ENCODE measurements around the gene RMND5B.

Gene RMND5B

GRCh38 chr5:178131446-178131996, 707 bp downstream of the RMND5B start:
- no peak for DNase-seq (ENCODE audit: low read depth)

- DNase-seq (ENCODE audit: low read depth): no peak
These were observed 6.2 kb downstream of the RMND5B start for GRCh38 chr5:178136990-178137389.

- no peak for DNase-seq (ENCODE audit: low read depth)
These were observed 7.2 kb downstream of the RMND5B start for GRCh38 chr5:178137991-178138390.

- no peak for DNase-seq (ENCODE audit: low read depth)
These were observed 10.7 kb downstream of the RMND5B start for GRCh38 chr5:178141550-178141949.

- DNase-seq (ENCODE audit: low read depth): no peak
These were observed 11.8 kb downstream of the RMND5B start for GRCh38 chr5:178142642-178143041.

GRCh38 chr5:178143246-178143645, 12.4 kb downstream of the RMND5B start:
- no peak for DNase-seq (ENCODE audit: low read depth)

- no peak for DNase-seq (ENCODE audit: low read depth)
These were observed 13.1 kb downstream of the RMND5B start for GRCh38 chr5:178143901-178144300.

- peak; percentile 59 for DNase-seq (ENCODE audit: low read depth)
These were observed 15.4 kb downstream of the RMND5B start for GRCh38 chr5:178145965-178146820.

GRCh38 chr5:178147406-178147805, 16.6 kb downstream of the RMND5B start:
- no peak for DNase-seq (ENCODE audit: low read depth)

GRCh38 chr5:178149199-178149932, 18.6 kb downstream of the RMND5B start:
- DNase-seq (ENCODE audit: low read depth): no peak

GRCh38 chr5:178150977-178151734, 20.3 kb downstream of the RMND5B start:
- no peak for DNase-seq (ENCODE audit: low read depth)

GRCh38 chr5:178152491-178153444, 22.0 kb downstream of the RMND5B start:
- no peak for DNase-seq (ENCODE audit: low read depth)

- DNase-seq (ENCODE audit: low read depth): peak; percentile 95
These were observed 22.9 kb downstream of the RMND5B start, which contains the start of gene NHP2 for GRCh38 chr5:178153530-178154340. Gene NHP2 (minus strand): TSS chr5:178153885. CDS start chr5:178153817, 68 bp downstream.

- DNase-seq (ENCODE audit: low read depth): no peak
These were observed 24.3 kb downstream of the RMND5B start for GRCh38 chr5:178155065-178155464.

- no peak for DNase-seq (ENCODE audit: low read depth)
These were observed 29.4 kb downstream of the RMND5B start for GRCh38 chr5:178160176-178160575.

GRCh38 chr5:178162481-178162880, 31.7 kb downstream of the RMND5B start:
- no peak for DNase-seq (ENCODE audit: low read depth)

- peak; percentile 83 for DNase-seq (ENCODE audit: low read depth)
These were observed 33.2 kb downstream of the RMND5B start for GRCh38 chr5:178163772-178164735.

GRCh38 chr5:178165581-178165980, 34.8 kb downstream of the RMND5B start:
- DNase-seq (ENCODE audit: low read depth): no peak

GRCh38 chr5:178170455-178170854, 39.6 kb downstream of the RMND5B start:
- DNase-seq (ENCODE audit: low read depth): no peak

All from activated T-helper 1 cell treated with Interleukin-2 at 50 U/mL for 16 hours (primary cell).